Osteoblast (primary cell): ENCODE results near the gene PHKB. TPM values are rescaled to one million over a fixed set of nuclear protein-coding genes. Genes with fewer than 3 reads are reported as not detected.

Source experiments
- DNase-seq: peaks from one replicate; pipeline ENCODE4 v3.0.0; 2011; ENCODE audit warnings: low spot score, mixed read lengths; ENCODE audit not compliant: insufficient read length; ENCODE audit errors: missing footprints
- H2AFZ ChIP-seq: 2 replicates; pipeline ENCODE4 v1.6.0; 2011; ENCODE audit warnings: mild to moderate bottlenecking, low read length
- H3K27ac ChIP-seq: 2 replicates; pipeline ENCODE4 v1.5.1; 2011; ENCODE audit warnings: mild to moderate bottlenecking, low read depth, low read length, moderate library complexity
- H3K27me3 ChIP-seq: 2 replicates; pipeline ENCODE4 v1.6.0; 2012; ENCODE audit warnings: mild to moderate bottlenecking, control low read depth, inconsistent platforms, low read length, moderate library complexity; ENCODE audit not compliant: insufficient read depth
- H3K36me3 ChIP-seq: 2 replicates; pipeline ENCODE4 v1.5.1; 2011; ENCODE audit warnings: mild to moderate bottlenecking, low read length, control low read depth, moderate library complexity; ENCODE audit not compliant: insufficient read depth
- H3K4me1 ChIP-seq: 2 replicates; pipeline ENCODE4 v1.5.1; 2011; ENCODE audit warnings: mild to moderate bottlenecking, low read length, control low read depth, moderate library complexity; ENCODE audit not compliant: insufficient read depth
- H3K4me2 ChIP-seq: 2 replicates; pipeline ENCODE4 v1.6.0; 2011; ENCODE audit warnings: mild to moderate bottlenecking, low read length; ENCODE audit not compliant: insufficient read depth
- H3K4me3 ChIP-seq: fragments of 200-600 bp; sonication (generic); 3 replicates; pipeline ENCODE4 v1.5.1; 2012; ENCODE audit warnings: mild to moderate bottlenecking, low read length, inconsistent platforms; ENCODE audit not compliant: insufficient read depth
- H3K79me2 ChIP-seq: 2 replicates; pipeline ENCODE4 v1.6.0; 2012; ENCODE audit warnings: mild to moderate bottlenecking, low read length, control low read depth, inconsistent platforms; ENCODE audit not compliant: insufficient read depth
- H3K9me3 ChIP-seq: 2 replicates; pipeline ENCODE4 v1.5.1; 2011; ENCODE audit warnings: low read depth, low read length, control low read depth
- H4K20me1 ChIP-seq: 2 replicates; pipeline ENCODE4 v1.6.0; 2012; ENCODE audit warnings: mild to moderate bottlenecking, low read length, control low read depth; ENCODE audit not compliant: insufficient read depth
- CTCF ChIP-seq: IDR thresholded peaks from 2 replicates; pipeline ENCODE4 v1.5.1; 2011; ENCODE audit warnings: mild to moderate bottlenecking, low read depth, low read length, moderate library complexity; ENCODE audit errors: extremely low read depth
- total RNA-seq: library from RNA; depleted of rRNA; stranded (reverse); fragments of >200 nt; gene quantifications from 2 replicates; pipeline ENCODE4 v1.2.3, GENCODE V29; 2012

The PHKB gene
- total RNA-seq, 1 donor: 76.4 TPM

- no peaks in the 10 kb centered on the region for H3K4me1 ChIP-seq
- no peaks in the 10 kb centered on the region for H4K20me1 ChIP-seq
- H3K27ac ChIP-seq: no peak overlapping the region
- no peaks in the 10 kb centered on the region for H3K79me2 ChIP-seq
- DNase-seq: no peak
- TF ChIP-seq CTCF: no peak
- H3K9me3 ChIP-seq: no peaks in the 10 kb centered on the region
- H3K27me3 ChIP-seq: no peaks in the 10 kb centered on the region
- no peak overlapping the region for H2AFZ ChIP-seq
- H3K36me3 ChIP-seq: no peaks in the 10 kb centered on the region
- no peak overlapping the region for H3K4me3 ChIP-seq
- no peak overlapping the region for H3K4me2 ChIP-seq
Observed at GRCh38 chr16:47624563-47624962, 163.4 kb downstream of the PHKB start.

- no peak overlapping the region for H3K27ac ChIP-seq
- DNase-seq: no peak
- H3K4me3 ChIP-seq: no peak overlapping the region
- no peaks in the 10 kb centered on the region for H4K20me1 ChIP-seq
- no peaks in the 10 kb centered on the region for H3K36me3 ChIP-seq
- H3K9me3 ChIP-seq: no peaks in the 10 kb centered on the region
- no peaks in the 10 kb centered on the region for H3K79me2 ChIP-seq
- no peak overlapping the region for H2AFZ ChIP-seq
- H3K4me1 ChIP-seq: no peaks in the 10 kb centered on the region
- no peak overlapping the region for H3K4me2 ChIP-seq
- H3K27me3 ChIP-seq: no peaks in the 10 kb centered on the region
- no peak for TF ChIP-seq CTCF
Observed at GRCh38 chr16:47625115-47625567, 164.0 kb downstream of the PHKB start.

DNA sequence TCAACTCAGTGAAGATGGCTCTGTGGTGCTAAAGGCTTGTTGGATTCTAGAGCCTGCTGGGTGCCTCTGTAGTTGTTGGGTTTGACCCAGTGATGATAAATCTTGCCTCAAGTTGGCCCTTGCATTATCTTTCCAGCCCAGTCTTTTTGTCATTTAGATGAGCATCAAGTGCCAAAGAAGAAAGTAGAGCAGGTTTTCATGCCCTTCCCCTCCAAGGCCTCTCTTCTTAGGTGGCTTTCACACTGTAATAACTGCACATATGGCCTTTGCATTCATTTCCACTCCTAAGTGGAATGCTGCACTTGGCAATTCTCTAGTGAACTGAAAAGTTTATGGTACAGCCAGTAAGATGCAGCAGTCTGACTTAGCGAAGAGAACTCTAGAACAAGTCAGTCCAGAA is 165.1 kb downstream of the PHKB start:
- H3K79me2 ChIP-seq: no peaks in the 10 kb centered on the region
- no peak overlapping the region for H3K27ac ChIP-seq
- H3K36me3 ChIP-seq: no peaks in the 10 kb centered on the region
- no peak overlapping the region for H2AFZ ChIP-seq
- TF ChIP-seq CTCF: no peak
- H3K9me3 ChIP-seq: no peaks in the 10 kb centered on the region
- H3K4me1 ChIP-seq: no peaks in the 10 kb centered on the region
- no peak overlapping the region for H3K4me3 ChIP-seq
- no peak for DNase-seq
- no peaks in the 10 kb centered on the region for H3K27me3 ChIP-seq
- H4K20me1 ChIP-seq: no peaks in the 10 kb centered on the region
- H3K4me2 ChIP-seq: no peak overlapping the region

- Histone ChIP-seq H3K9me3 (no peaks in the 10 kb centered on the region), H3K4me2 (no peak overlapping the region), H3K27me3 (no peaks in the 10 kb centered on the region), H3K4me1 (no peaks in the 10 kb centered on the region), H4K20me1 (no peaks in the 10 kb centered on the region), H3K36me3 (no peaks in the 10 kb centered on the region), H3K27ac (no peak overlapping the region), H2AFZ (no peak overlapping the region), H3K79me2 (no peaks in the 10 kb centered on the region), H3K4me3 (no peak overlapping the region)
- DNase-seq: no peak
- no peak for TF ChIP-seq CTCF
Observed at GRCh38 chr16:47627085-47627639, 166.0 kb downstream of the PHKB start.
